Neural cell (in vitro differentiated cells): Measurements from ENCODE around the gene SLC16A2. TPM values are rescaled to one million over a fixed set of nuclear protein-coding genes. Genes with fewer than 3 reads are reported as not detected.

Source experiments
- H2AFZ ChIP-seq: fragments of 200-600, 300-800 bp; sonication (generic), shearing (Covaris generic); 2 replicates; pipeline ENCODE4 v1.6.0; 2014; ENCODE audit warnings: low read depth, mild to moderate bottlenecking, antibody characterized with exemption, low read length, moderate library complexity
- H3F3A ChIP-seq: fragments of 200-600 bp; shearing (Covaris generic); 2 replicates; pipeline ENCODE4 v1.6.1; 2016; ENCODE audit warnings: mild to moderate bottlenecking, moderate library complexity, mixed read lengths, antibody characterized with exemption, low read length; ENCODE audit not compliant: insufficient read depth, poor library complexity, severe bottlenecking
- H3K27ac ChIP-seq: fragments of 200-600, 300-800 bp; sonication (generic), shearing (Covaris generic); 2 replicates; pipeline ENCODE4 v1.5.1; 2014; ENCODE audit warnings: mild to moderate bottlenecking, low read length, moderate library complexity
- H3K27me3 ChIP-seq: fragments of 300-800, 200-600 bp; sonication (generic), shearing (Covaris generic); 2 replicates; pipeline ENCODE4 v1.6.0; 2014; ENCODE audit warnings: mild to moderate bottlenecking, low read depth, low read length, moderate library complexity; ENCODE audit not compliant: insufficient read depth
- H3K36me3 ChIP-seq: fragments of 300-800, 200-600 bp; sonication (generic), shearing (Covaris generic); 2 replicates; pipeline ENCODE4 v1.5.1; 2014; ENCODE audit warnings: mild to moderate bottlenecking, antibody characterized with exemption, low read length, moderate library complexity; ENCODE audit not compliant: insufficient read depth
- H3K4me2 ChIP-seq: fragments of 300-800, 200-600 bp; sonication (generic), shearing (Covaris generic); 2 replicates; pipeline ENCODE4 v1.6.0; 2014; ENCODE audit warnings: mild to moderate bottlenecking, low read length
- H3K4me3 ChIP-seq: fragments of 300-800, 200-600 bp; sonication (generic), shearing (Covaris generic); 2 replicates; pipeline ENCODE4 v1.5.1; 2014; ENCODE audit warnings: mild to moderate bottlenecking, low read length, moderate library complexity
- H3K79me2 ChIP-seq: fragments of 200-600 bp; shearing (Covaris generic); replicated peaks from 2 replicates; pipeline ENCODE4 v1.6.0; 2014; ENCODE audit warnings: mild to moderate bottlenecking, low read length, moderate library complexity; ENCODE audit not compliant: insufficient read depth
- H3K9ac ChIP-seq: fragments of 300-800, 200-600 bp; sonication (generic), shearing (Covaris generic); 2 replicates; pipeline ENCODE4 v1.6.1; 2016; ENCODE audit warnings: mild to moderate bottlenecking, low read length, mixed read lengths
- H3K9me2 ChIP-seq: fragments of 200-600 bp; shearing (Covaris generic); 2 replicates; pipeline ENCODE4 v1.6.1; 2016; ENCODE audit warnings: mild to moderate bottlenecking, low read length, mixed read lengths; ENCODE audit not compliant: insufficient read depth
- H3K9me3 ChIP-seq: fragments of 200-600, 300-800 bp; sonication (generic), shearing (Covaris generic); 2 replicates; pipeline ENCODE4 v1.6.1; 2016; ENCODE audit warnings: mild to moderate bottlenecking, mixed run types, low read length, moderate library complexity, mixed read lengths
- H4K20me1 ChIP-seq: fragments of 200-600 bp; shearing (Covaris generic); 2 replicates; pipeline ENCODE4 v1.6.1; 2016; ENCODE audit warnings: mild to moderate bottlenecking, mixed run types; ENCODE audit not compliant: insufficient read depth
- EP300 ChIP-seq: fragments of 450-650 bp; conservative IDR thresholded peaks from 2 replicates; pipeline ENCODE4 v1.6.1; 2014; ENCODE audit warnings: antibody characterized with exemption, mild to moderate bottlenecking, moderate library complexity; ENCODE audit not compliant: poor library complexity, severe bottlenecking
- EZH2 ChIP-seq: fragments of 200-600, 300-800 bp; shearing (Covaris generic), sonication (generic); IDR thresholded peaks from 2 replicates; pipeline ENCODE4 v1.6.1; 2014; ENCODE audit warnings: antibody characterized with exemption, low read length, borderline replicate concordance, mild to moderate bottlenecking; ENCODE audit not compliant: insufficient read depth, poor library complexity, severe bottlenecking
- MXI1 ChIP-seq: fragments of 450-650 bp; conservative IDR thresholded peaks from 2 replicates; pipeline ENCODE4 v1.6.1; 2014; ENCODE audit warnings: antibody characterized with exemption, mild to moderate bottlenecking; ENCODE audit not compliant: poor library complexity, severe bottlenecking
- POLR2AphosphoS5 ChIP-seq: IDR thresholded peaks from 2 replicates; pipeline ENCODE4 v1.6.1; 2012
- RAD21 ChIP-seq: fragments of 450-650 bp; conservative IDR thresholded peaks from 2 replicates; pipeline ENCODE4 v1.6.1; 2014; ENCODE audit warnings: antibody characterized with exemption, mild to moderate bottlenecking, moderate library complexity
- SMC3 ChIP-seq: fragments of 450-650 bp; conservative IDR thresholded peaks from 2 replicates; pipeline ENCODE4 v1.6.1; 2014; ENCODE audit warnings: antibody characterized with exemption, mild to moderate bottlenecking, moderate library complexity; ENCODE audit not compliant: poor library complexity
- TAF1 ChIP-seq: IDR thresholded peaks from 2 replicates; pipeline ENCODE4 v1.6.1; 2012; ENCODE audit warnings: low read depth
- polyA plus RNA-seq: library from polyadenylated mRNA; depleted of rRNA; stranded (reverse); fragments of >200 nt; gene quantifications from 2 replicates; pipeline ENCODE4 v1.2.3, GENCODE V29; 2014
- TF ChIP-seq, protein P1 (sequence below): IDR thresholded peaks from 2 replicates; pipeline ENCODE4 v1.6.1; 2012; ENCODE audit warnings: borderline replicate concordance
- TF ChIP-seq, protein P2 (sequence below): fragments of 450-650 bp; IDR thresholded peaks from 2 replicates; pipeline ENCODE4 v1.5.1; 2014; ENCODE audit warnings: antibody characterized with exemption, mild to moderate bottlenecking, moderate library complexity; ENCODE audit not compliant: poor library complexity, severe bottlenecking

SLC16A2 gene
- polyA plus RNA-seq, 1 donor from 2014 or later: 14.5 TPM

DNA sequence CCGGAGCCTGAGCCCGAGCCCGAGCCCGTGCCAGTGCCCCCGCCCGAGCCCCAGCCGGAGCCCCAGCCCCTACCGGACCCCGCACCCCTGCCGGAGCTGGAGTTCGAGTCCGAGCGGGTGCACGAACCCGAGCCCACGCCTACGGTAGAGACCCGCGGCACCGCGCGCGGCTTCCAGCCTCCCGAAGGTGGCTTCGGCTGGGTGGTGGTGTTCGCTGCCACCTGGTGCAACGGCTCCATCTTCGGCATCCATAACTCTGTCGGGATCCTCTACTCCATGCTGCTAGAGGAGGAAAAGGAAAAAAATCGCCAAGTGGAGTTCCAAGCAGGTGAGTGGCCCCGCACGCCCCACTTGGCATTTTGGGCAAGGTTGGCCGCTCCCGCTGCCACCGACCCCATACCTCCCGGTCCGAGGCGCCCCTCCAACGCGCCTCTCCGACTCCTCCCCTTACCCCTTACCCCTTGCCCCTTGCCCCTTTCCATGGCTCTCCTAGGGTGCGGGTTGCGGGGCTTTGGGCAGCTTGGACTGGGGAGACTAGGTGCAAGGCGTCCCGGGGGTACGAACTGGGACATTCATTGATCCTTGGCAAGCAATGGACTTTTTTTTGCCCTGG, 553 bp downstream of the SLC16A2 start:
- Histone ChIP-seq H2AFZ (no peak overlapping the region), H3K9me3 (no peaks in the 10 kb centered on the region), H3K36me3 (no peaks in the 10 kb centered on the region), H3K27ac (peak overlapping the region; percentile 89), H3K9me2 (no peaks in the 10 kb centered on the region), H4K20me1 (no peaks in the 10 kb centered on the region), H3K4me3 (peak overlapping the region; percentile 78), H3K27me3 (no peaks in the 10 kb centered on the region), H3K9ac (peak overlapping the region; percentile 79), H3F3A (no peaks in the 10 kb centered on the region), H3K79me2 (peaks cover 23% of the 10 kb centered on the region), H3K4me2 (no peak overlapping the region)
- TF ChIP-seq EZH2 (no peak), EP300 (no peak), MXI1 (no peak), TAF1 (no peak), SMC3 (no peak)
- TF ChIP-seq, protein P1, sequence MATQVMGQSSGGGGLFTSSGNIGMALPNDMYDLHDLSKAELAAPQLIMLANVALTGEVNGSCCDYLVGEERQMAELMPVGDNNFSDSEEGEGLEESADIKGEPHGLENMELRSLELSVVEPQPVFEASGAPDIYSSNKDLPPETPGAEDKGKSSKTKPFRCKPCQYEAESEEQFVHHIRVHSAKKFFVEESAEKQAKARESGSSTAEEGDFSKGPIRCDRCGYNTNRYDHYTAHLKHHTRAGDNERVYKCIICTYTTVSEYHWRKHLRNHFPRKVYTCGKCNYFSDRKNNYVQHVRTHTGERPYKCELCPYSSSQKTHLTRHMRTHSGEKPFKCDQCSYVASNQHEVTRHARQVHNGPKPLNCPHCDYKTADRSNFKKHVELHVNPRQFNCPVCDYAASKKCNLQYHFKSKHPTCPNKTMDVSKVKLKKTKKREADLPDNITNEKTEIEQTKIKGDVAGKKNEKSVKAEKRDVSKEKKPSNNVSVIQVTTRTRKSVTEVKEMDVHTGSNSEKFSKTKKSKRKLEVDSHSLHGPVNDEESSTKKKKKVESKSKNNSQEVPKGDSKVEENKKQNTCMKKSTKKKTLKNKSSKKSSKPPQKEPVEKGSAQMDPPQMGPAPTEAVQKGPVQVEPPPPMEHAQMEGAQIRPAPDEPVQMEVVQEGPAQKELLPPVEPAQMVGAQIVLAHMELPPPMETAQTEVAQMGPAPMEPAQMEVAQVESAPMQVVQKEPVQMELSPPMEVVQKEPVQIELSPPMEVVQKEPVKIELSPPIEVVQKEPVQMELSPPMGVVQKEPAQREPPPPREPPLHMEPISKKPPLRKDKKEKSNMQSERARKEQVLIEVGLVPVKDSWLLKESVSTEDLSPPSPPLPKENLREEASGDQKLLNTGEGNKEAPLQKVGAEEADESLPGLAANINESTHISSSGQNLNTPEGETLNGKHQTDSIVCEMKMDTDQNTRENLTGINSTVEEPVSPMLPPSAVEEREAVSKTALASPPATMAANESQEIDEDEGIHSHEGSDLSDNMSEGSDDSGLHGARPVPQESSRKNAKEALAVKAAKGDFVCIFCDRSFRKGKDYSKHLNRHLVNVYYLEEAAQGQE: no peak

DNA sequence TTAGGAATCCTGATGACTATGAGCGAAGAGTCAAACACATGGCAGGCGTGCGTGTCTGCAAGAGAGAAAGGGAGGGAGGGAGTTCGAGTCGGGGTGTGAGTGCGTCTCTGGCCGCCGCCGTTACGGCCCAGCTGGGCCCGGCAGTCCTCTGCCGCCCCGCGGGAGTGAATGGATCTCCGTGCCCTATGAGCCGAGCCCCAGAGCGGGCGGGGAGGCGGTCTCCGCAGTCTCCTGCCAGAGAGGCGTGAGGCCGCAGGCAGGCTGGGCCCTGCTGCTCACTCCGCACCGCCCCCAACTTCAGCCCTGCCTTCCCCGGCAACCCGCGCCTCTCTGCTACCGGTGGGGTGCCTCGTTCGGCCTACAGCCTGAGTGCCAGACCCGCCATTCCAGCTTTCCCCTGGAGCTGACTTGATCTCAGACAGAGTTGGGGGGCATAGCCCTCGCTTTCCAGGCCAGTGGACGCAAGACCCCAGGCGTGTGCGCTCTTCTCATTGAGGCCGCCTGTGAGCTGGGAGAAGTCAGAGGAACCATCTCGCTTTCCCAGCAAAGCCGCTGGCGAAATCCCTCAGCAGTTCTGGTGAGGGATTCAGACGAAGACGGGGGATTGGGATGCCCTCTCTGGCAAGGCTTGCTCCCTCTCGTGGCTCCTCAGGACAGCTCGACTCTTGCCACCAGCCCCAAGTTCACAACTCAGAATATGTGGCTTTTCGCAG, 1.4 kb downstream of the SLC16A2 start:
- H3F3A ChIP-seq: no peaks in the 10 kb centered on the region
- H2AFZ ChIP-seq: no peak overlapping the region
- no peaks in the 10 kb centered on the region for H3K36me3 ChIP-seq
- H3K9ac ChIP-seq: peak overlapping the region; percentile 79
- TF ChIP-seq, protein P2, sequence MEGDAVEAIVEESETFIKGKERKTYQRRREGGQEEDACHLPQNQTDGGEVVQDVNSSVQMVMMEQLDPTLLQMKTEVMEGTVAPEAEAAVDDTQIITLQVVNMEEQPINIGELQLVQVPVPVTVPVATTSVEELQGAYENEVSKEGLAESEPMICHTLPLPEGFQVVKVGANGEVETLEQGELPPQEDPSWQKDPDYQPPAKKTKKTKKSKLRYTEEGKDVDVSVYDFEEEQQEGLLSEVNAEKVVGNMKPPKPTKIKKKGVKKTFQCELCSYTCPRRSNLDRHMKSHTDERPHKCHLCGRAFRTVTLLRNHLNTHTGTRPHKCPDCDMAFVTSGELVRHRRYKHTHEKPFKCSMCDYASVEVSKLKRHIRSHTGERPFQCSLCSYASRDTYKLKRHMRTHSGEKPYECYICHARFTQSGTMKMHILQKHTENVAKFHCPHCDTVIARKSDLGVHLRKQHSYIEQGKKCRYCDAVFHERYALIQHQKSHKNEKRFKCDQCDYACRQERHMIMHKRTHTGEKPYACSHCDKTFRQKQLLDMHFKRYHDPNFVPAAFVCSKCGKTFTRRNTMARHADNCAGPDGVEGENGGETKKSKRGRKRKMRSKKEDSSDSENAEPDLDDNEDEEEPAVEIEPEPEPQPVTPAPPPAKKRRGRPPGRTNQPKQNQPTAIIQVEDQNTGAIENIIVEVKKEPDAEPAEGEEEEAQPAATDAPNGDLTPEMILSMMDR: peak; percentile 39
- TF ChIP-seq TAF1: no peak
- TF ChIP-seq EZH2: no peak
- TF ChIP-seq SMC3: peak; percentile 23
- no peak for TF ChIP-seq EP300
- TF ChIP-seq RAD21: no peak
- TF ChIP-seq, protein P1: no peak
- TF ChIP-seq MXI1: peak; percentile 79
- TF ChIP-seq POLR2AphosphoS5: peak; percentile 16
- H3K27me3 ChIP-seq: no peaks in the 10 kb centered on the region
- H4K20me1 ChIP-seq: no peaks in the 10 kb centered on the region
- peak overlapping the region; percentile 78 for H3K4me3 ChIP-seq
- H3K79me2 ChIP-seq: peaks cover 23% of the 10 kb centered on the region
- no peaks in the 10 kb centered on the region for H3K9me2 ChIP-seq
- peak overlapping the region; percentile 89 for H3K27ac ChIP-seq
- peak overlapping the region; percentile 35 for H3K4me2 ChIP-seq
- H3K9me3 ChIP-seq: no peaks in the 10 kb centered on the region
